ENCODE measurements around the gene CCDC70. TPM values are rescaled to one million over a fixed set of nuclear protein-coding genes. Genes with fewer than 3 reads are reported as not detected.

Gene CCDC70
- total RNA-seq, 1 experiment from 2014 or later, result not detected

- DNase-seq (ENCODE audit: low spot score), result no peak
- intact Hi-C loops (cut with micrococcal nuclease; ENCODE audit: unreplicated experiment), result no loop called here
Measured at GRCh38 chr13:51883226-51883600, 21.4 kb downstream of the CCDC70 start.

GRCh38 chr13:51885651-51886050, 23.9 kb downstream of the CCDC70 start:
- H3K4me1 ChIP-seq (ENCODE audit: insufficient read depth, low read length, poor library complexity, severe bottlenecking), result no peaks in the 10 kb centered on the region
- no peak for TF ChIP-seq EZH2 (IDR thresholded peaks at IDR 0.05; ENCODE audit: borderline replicate concordance, low read depth, low read length, poor library complexity, severe bottlenecking)
- no peak for TF ChIP-seq CTCF (conservative IDR thresholded peaks at IDR 0.05; ENCODE audit: low read depth, low read length)
- no peaks in the 10 kb centered on the region for H3K27me3 ChIP-seq (replicated peaks; ENCODE audit: insufficient read depth, low read depth, low read length, poor library complexity)
- no peaks in the 10 kb centered on the region for H3K36me3 ChIP-seq (ENCODE audit: insufficient read depth, low read length, poor library complexity, severe bottlenecking)
- ChIA-PET CTCF (no interaction called here), POLR2A (ENCODE audit: low non-redundant PET) (no interaction called here)
- intact Hi-C loops (cut with micrococcal nuclease; ENCODE audit: unreplicated experiment), result no loop called here
- H3K4me3 ChIP-seq (ENCODE audit: low read depth, low read length, poor library complexity, severe bottlenecking), result no peak overlapping the region
- DNase-seq (ENCODE audit: low spot score), result no peak
- H3K9me3 ChIP-seq (ENCODE audit: low read depth, low read length, poor library complexity, severe bottlenecking), result no peaks in the 10 kb centered on the region
- H3K27ac ChIP-seq (ENCODE audit: low read depth, low read length, poor library complexity, severe bottlenecking), result no peak overlapping the region
- no TSS peak for BruUV-seq (replicated peaks)

More at GRCh38 chr13:51883226-51883600, 21.4 kb downstream of the CCDC70 start:
- no peak for TF ChIP-seq EZH2 (IDR thresholded peaks at IDR 0.05; ENCODE audit: borderline replicate concordance, low read depth, low read length, poor library complexity, severe bottlenecking)
- no peak for TF ChIP-seq CTCF (conservative IDR thresholded peaks at IDR 0.05; ENCODE audit: low read depth, low read length)
- Histone ChIP-seq H3K27me3 (replicated peaks; ENCODE audit: insufficient read depth, low read depth, low read length, poor library complexity) (no peaks in the 10 kb centered on the region), H3K4me1 (ENCODE audit: insufficient read depth, low read length, poor library complexity, severe bottlenecking) (no peaks in the 10 kb centered on the region), H3K36me3 (ENCODE audit: insufficient read depth, low read length, poor library complexity, severe bottlenecking) (no peaks in the 10 kb centered on the region), H3K9me3 (ENCODE audit: low read depth, low read length, poor library complexity, severe bottlenecking) (no peaks in the 10 kb centered on the region), H3K27ac (ENCODE audit: low read depth, low read length, poor library complexity, severe bottlenecking) (no peak overlapping the region), H3K4me3 (ENCODE audit: low read depth, low read length, poor library complexity, severe bottlenecking) (no peak overlapping the region)
- BruUV-seq (replicated peaks), result no TSS peak
- ChIA-PET CTCF (no interaction called here), POLR2A (ENCODE audit: low non-redundant PET) (no interaction called here)

- no peak overlapping the region for H3K27ac ChIP-seq (ENCODE audit: low read depth, low read length, poor library complexity, severe bottlenecking)
- BruUV-seq (replicated peaks), result no TSS peak
- DNase-seq (ENCODE audit: low spot score), result no peak
- H3K9me3 ChIP-seq (ENCODE audit: low read depth, low read length, poor library complexity, severe bottlenecking), result no peaks in the 10 kb centered on the region
- H3K27me3 ChIP-seq (replicated peaks; ENCODE audit: insufficient read depth, low read depth, low read length, poor library complexity), result no peaks in the 10 kb centered on the region
- H3K4me3 ChIP-seq (ENCODE audit: low read depth, low read length, poor library complexity, severe bottlenecking), result no peak overlapping the region
- no peaks in the 10 kb centered on the region for H3K4me1 ChIP-seq (ENCODE audit: insufficient read depth, low read length, poor library complexity, severe bottlenecking)
- intact Hi-C loops (cut with micrococcal nuclease; ENCODE audit: unreplicated experiment), result no loop called here
- ChIA-PET POLR2A (ENCODE audit: low non-redundant PET) (no interaction called here), CTCF (no interaction called here)
- TF ChIP-seq CTCF (conservative IDR thresholded peaks at IDR 0.05; ENCODE audit: low read depth, low read length) (no peak), EZH2 (IDR thresholded peaks at IDR 0.05; ENCODE audit: borderline replicate concordance, low read depth, low read length, poor library complexity, severe bottlenecking) (no peak)
- H3K36me3 ChIP-seq (ENCODE audit: insufficient read depth, low read length, poor library complexity, severe bottlenecking), result no peaks in the 10 kb centered on the region
Measured at GRCh38 chr13:51887468-51887867, 25.7 kb downstream of the CCDC70 start.
